GM21723 (cell line): ENCODE results near the gene CHMP6.

ENCODE experiments used
- ATAC-seq: cut with Tn5 transposase; IDR thresholded peaks from one replicate; pipeline ENCODE4 v1.9.1; 2021; ENCODE audit warnings: mild to moderate bottlenecking, moderate library complexity; ENCODE audit not compliant: unreplicated experiment

CHMP6 gene

DNA sequence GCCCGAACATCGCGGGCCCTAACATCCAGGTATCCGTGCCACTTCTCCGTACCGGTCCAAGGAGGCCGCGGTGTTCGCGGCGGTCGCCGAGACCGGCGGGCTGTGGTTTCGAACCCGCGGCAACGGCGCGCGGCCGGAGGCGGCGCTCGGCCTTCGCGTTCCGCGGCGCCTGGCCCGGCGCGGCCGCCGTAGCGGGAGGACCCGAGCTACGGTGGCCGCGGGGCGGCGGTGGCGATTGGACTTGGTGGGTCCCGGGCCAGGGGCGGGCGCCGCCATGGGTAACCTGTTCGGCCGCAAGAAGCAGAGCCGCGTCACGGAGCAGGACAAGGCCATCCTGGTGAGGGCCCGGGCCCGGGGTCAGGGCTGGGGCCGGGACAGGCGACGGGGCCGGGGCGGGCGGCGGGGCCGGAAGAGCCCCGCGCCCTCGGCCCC is at the start of gene CHMP6:
Gene CHMP6 (plus strand): TSS at position 197 of the 432 bp plus-strand sequence. CDS start 78 bp downstream, at position 275.
- ATAC-seq: peak; percentile 54

DNA sequence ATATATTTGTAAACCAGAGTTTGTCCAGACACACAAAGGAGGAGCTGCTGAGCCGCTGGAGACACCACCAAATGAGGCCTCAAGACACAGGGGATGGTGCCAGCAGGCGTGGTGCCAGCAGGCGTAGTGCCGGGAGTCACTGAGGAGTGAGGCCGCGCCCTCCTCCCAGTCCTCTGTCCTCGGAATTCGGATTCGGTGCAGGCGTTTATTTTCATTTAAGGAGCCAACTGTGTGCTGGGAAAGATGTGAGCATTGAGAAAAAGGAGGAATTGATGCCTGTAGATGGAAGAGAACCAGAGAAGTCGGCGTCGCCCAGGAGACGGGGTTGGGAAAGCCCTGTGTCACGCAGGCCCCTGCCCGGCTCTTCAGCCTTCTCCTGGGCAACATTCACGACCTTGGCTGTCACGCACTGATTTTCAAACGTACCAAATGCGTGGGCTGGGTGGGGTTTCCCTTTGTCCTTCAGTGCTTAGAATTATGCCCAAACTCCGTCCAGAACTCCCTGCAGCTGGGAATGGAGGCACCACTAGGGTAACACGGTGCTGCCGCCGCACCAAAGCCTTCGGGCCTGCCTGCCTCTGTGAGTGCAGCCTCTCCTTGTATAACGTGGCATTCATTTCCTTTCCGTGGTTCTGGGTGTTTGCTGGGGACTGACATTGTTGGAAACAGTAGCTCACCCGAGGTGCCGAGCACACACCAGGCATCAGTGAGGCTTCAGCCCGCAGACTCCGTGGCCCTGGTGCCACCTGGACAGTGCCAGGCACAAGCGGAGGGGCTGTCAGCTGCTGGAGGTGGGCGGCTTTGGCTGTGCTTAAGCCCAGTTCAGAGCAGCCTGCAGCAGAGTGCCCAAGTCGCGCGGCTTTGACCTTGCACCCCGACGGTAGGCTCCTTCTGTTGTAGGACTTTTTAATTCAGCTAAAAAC is 49.0 kb upstream of the CHMP6 start:
- ATAC-seq: no peak

DNA sequence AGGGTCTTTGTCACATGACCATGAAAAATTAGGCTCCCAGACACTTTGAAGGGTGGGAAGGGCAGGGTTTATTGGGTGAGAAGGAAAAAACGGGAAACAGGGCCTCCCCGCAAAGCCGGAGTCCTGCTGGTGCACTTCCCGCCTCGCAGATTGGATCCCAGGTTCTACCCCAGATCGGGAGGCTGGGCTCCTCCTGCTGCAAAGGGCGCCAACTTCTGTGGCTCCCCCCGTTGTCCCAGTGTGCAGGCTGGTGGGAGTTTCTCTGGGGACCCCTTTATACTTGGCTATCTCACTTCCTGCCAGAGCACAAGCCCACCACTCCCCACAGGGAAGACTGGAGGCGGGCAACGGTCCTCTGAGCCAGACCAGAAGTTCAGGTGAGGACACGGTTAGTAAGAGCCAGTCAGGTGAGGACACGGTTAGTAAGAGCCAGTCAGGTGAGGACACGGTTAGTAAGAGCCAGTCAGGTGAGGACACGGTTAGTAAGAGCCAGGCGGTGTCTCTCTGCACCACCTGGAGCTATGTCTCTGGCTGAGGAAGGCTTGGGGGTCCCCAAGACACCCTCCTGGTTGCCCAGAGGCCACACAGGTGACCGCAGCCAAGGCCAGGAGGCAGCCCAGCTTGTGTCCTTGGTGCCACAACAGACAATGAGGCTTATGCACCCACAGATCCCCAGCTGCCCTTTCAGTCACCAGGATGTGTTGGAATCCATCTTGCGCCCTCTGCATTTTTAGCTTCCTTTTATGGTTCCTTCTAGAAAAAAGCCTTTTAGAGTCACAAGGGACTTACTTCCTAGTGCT is 48.1 kb upstream of the CHMP6 start:
- ATAC-seq: no peak

- no peak for ATAC-seq
Measured at GRCh38 chr17:80944326-80944725, 47.3 kb upstream of the CHMP6 start.

DNA sequence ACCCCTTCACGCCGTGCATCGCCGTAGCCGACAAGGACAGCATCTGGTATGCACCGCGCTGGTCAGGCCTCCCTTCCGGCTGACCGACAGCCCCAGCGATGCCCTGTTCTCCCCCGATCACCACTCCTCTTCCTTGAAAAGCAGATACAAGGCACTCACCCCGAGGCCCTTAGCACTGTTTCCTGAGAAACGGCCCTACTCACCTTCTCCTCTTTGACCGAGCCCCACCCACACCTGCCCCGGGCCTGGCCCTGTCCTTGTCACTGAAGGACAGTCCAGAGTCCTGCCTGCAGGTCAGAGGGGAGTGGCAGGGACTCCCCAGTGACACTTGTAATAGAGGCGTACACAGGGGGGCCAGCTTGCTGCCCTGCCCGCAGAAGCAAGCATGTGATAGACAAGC is 45.9 kb upstream of the CHMP6 start:
- no peak for ATAC-seq

DNA sequence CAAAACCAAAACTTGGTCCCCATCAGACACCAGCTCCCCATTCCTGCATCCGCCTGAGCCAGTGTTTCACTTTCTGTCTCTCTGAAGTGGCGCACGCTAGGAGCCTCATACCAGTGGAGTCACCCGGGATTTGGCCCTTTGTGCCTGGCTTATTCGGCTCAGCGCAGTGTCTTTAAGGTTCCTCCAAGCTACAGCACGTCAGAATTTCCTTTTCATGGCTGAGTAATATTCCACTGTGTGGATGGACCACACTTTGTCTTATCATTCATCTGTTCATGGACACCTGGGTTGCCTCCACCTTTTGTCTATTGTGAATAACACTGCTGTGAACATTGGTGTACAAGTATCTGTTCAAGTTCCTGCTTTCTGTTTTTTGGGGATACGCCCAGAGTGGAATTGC is 45.2 kb upstream of the CHMP6 start:
- ATAC-seq: no peak

DNA sequence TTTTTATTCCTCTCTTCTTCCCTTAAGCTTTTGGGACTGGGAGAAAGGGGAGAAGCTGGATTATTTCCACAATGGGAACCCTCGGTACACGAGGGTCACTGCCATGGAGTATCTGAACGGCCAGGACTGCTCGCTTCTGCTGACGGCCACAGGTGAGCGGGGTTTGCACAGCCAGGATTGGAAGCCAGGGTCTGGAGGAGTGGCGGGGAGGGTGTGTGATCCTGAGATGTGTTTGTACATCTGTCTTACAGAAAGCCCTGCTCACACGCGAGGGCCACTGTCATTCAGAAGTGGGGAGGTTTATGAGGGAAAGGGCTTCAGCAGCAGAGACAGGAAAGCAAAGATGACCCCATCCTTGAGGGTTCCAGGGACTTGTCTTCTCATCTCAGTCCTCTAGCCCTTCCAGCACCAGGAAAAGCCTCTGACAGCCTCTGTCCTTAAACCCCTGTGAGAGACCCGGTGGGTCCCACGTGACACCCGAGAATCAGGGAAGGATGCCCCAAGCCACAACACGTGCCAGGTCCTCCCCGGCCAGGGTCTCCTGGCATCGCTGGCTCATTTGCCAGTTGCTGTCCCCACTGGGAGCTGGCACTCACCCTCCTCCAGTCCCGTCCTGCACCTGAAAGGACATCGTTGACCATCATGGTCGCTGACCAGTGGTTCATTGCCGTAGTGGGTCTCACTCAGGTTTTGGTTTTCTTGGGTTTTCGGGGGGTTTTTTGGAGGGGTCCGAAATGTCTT is 44.3 kb upstream of the CHMP6 start:
- ATAC-seq: no peak

GRCh38 chr17:80948019-80948975 is 43.3 kb upstream of the CHMP6 start:
- no peak for ATAC-seq

- no peak for ATAC-seq
Measured at GRCh38 chr17:80948976-80949450, 42.6 kb upstream of the CHMP6 start.

- no peak for ATAC-seq
Measured at GRCh38 chr17:80949451-80950421, 41.9 kb upstream of the CHMP6 start.

DNA sequence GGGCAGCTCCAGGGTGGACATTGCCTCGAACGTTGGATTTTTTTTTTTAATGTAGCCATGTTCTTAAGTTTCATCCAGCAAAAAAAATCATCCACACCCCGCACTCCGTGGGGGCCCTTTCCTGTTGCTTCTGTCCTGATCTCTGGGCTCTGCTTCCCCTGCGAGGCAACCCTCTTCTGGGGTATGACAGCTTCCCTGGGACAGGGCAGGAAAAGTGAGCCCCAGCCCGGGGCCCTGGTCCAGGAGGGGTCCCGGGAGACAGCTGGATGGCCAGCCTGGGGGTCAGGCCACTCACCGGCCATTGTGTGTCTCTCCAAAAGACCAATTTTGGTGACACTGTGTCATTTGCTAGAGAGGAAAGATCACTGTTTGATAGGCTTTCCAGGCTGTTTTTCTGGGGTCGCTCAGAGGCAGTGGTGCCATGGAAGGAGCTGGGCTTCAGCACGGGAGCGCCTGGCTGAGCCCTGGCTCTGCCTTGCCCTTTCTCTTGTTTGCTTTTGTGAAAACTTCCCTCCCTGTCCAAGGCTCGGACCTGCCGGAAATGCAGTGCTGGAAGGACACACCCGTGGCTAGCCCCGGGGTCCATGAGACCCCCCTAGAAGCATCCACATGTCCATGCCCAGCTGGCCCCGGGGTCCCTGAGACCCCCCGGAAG is 41.0 kb upstream of the CHMP6 start:
- ATAC-seq: no peak

DNA sequence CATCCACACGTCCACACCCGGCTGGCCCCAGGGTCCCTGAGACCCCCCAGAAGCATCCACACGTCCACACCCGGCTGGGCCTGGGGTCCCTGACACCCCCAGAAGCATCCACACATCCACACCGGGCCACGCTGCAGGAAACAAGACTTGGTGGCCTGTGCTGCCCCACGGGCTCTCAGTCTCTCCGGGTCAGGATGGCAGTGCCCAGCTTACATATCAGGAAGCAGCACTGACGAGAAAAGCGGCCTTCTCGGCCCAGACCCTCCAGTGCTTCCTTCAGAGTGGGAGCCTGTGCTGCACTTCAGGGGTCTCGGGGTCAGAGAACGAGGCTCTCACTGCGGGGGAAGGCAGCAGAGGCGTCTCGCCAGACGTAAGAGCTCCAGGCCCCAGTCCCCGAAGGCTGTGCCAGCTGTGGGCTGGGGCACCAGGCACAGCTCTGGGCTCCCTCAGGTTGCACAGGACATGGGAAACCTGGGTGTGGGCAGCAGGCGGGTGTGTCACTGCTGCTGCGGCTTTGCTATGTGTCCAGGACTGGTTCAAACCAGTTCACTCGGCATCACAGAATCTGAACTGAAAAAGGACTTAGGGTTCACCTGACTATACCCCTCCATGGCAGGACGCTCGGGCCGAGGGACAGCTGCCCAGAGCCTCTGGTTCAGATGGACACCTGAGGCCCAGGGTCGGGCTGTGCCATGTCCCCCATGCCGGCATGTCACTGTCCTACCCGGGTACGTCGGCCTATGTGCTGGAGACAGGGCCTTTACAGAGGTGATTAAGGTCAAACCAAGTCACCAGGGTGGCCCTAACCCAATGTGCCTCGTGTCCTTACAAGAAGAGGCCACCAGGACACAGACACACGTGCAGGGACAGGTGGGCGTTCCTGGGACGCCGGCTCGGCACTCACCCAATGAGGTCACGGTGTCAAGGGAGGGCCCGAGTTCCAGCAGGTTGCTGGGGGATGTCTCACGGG is 40.2 kb upstream of the CHMP6 start:
- ATAC-seq: no peak

- ATAC-seq: no peak
Measured at GRCh38 chr17:80952291-80952690, 39.4 kb upstream of the CHMP6 start.

DNA sequence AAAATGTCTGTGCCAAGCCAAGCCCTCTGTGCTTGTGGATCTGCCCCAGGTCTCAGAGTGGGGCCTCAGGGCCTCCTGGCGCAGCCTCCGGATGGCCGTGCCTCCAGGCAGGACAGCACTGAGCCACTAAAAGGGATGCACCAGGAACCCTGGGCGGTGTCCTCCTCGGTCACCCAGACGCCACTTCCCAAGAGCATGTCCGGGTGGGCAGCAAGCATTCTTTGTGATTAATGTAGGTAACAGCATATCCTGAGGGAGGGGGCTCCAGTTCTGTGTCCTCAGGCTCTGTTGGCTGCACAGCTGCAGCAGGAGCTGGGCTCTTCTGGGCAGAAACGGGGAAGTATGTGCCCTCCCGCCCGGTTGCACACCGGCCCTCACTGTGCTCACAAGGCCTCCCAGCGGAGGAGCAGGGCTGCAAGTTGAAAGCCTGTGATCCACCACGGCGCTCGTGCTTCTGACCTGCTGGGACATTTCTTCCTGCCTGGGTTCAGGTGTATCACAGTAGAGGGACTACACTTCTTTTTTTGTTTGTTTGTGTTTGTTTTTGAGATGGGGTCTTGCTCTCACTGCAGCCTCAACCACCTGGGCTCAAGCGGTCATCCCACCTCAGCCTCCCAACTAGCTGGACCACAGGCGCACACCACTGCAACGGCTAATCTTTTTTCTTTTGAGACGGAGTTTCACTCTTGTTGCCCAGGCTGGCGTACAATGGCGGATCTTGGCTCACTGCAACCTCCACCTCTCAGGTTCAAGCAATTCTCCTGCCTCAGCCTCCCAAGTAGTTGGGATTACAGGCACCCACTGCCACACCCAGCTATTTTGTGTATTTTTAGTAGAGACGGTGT is 37.9 kb upstream of the CHMP6 start:
- ATAC-seq: no peak

- no peak for ATAC-seq
Measured at GRCh38 chr17:80955078-80955477, 36.6 kb upstream of the CHMP6 start.

- ATAC-seq: no peak
Measured at GRCh38 chr17:80955671-80956280, 35.9 kb upstream of the CHMP6 start.
